Left lobe of liver (tissue), 2 donors: ENCODE data around the gene TPCN2. TPM values are rescaled to one million over a fixed set of nuclear protein-coding genes. Genes with fewer than 3 reads are reported as not detected.

ENCODE experiments used
- ATAC-seq: fragments of 200-7000 bp; cut with Tn5 transposase; one replicate; pipeline ENCODE4 v1.9.1; 2020; ENCODE audit warnings: mild to moderate bottlenecking, moderate library complexity
- DNase-seq: peaks from one replicate; pipeline ENCODE4 v3.0.0-alpha.2; 2020; ENCODE audit warnings: low spot score
- total RNA-seq: library from RNA; stranded (reverse); gene quantifications from one replicate; pipeline ENCODE4 v1.2.1, GENCODE V29; 2021
- donor health status: DM: no; HTN: no; CAD: no; lungs with moderate emphysema.
- donor health status: DM: no; HTN: yes; CAD: no.

TPCN2 gene
- total RNA-seq, 1 donor from 2014 or later = 35.0 TPM

DNA sequence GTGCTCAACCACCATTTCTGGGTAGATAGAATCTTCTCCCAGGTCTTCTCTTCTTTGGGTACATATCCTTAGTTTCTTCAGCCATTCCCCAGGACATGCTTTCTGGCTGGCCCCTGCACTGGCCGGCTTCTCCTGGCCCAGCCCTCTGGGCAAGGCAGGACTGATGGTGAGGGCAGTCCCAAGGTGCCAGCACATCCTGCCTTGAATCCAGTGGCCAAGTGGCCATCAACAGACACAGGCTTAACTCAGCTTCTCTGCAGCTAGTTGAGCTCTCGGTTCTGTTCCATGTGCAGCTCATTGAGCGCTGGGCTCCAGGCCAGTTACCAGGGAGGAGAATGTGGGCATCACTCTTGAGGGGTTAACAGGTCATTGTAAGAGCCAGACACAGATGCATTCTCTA is 124.6 kb downstream of the TPCN2 start:
- no peak for DNase-seq

DNA sequence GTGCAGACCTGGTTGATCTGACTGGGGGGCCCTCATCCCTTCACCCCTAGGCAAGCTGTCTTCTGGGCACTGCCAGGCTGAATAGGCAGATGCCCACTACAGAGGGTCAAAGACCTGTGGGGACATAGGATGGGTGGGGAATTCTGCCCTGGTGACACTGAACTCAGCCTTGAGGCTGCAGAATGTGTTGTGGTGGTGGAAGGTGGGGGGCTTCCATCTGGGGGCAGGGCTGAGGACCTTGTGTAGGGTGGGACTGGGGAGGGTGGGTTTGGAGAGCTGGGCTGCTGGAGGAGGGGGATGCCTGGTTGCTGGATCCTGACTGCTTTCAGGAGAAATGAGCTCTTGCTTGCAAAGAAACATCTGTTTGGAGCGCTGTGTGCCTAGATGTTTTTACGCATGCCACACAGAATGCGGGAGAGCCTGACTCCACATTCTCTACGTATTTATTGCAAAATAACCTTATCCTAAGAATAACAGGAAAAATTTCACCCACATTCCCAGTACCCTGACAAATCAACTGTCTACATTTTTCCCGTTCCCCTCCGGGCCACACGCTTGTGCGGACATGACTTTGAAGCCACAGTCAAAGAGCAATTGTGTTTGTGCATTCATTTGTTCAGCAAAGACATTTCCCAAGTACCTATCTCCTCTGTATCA is 125.3 kb downstream of the TPCN2 start:
- DNase-seq (no peak), ATAC-seq (no peak)

More for the DNA sequence above, 124.6 kb downstream of the TPCN2 start:
- ATAC-seq = no peak

DNA sequence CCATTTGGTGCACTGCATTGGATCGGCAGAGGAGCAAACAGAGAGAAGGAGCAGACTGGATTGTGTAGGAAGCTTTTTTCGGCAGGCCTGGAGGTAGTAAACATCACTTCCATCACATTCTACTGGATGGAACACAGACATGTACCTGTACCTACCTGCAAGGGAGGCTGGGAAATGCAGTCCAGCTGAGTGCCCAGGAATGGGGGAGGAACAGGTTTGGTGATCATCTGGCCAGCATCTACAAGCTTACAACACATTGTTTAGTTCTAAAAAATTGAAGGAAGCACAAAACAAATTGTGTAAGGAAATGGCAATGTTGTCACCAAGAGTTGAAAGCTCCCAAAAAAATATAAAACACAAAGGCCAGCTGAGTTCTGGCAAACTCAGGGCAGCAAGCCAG is 126.1 kb downstream of the TPCN2 start:
- no peak for ATAC-seq
- DNase-seq = no peak

DNA sequence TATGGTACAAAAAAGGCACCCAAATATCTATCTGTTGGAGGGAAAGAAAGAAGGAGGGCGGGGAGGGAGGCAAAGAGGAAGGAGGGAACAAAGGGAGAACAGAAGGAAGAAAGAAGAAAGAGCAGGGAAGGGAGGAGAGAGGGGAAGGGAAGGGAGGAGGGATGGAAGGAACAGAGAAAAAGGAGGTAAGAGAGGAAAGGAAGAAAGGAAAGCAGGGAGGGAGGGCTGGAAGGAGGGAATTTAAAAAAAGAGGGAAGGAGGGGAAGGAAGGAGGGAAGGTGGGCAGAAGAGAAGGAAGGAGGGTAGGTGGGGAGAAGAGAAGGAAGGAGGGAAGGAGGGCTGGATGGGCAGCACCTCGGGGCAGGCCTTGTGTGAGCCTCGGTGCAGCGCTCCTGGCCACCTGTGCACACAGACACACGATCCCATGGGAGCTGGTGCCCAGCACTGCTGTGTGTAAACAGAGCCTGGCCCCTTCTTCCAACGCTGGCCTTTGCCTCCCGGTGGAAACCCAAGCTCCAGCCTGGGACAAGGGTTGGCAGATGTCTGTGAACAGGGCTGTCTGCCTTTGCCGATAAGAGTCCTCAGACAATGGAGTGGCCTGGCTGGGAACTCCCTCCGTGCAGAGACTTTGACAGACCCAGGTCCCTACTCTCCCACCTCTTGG is 130.2 kb downstream of the TPCN2 start:
- ATAC-seq (no peak), DNase-seq (no peak)

DNA sequence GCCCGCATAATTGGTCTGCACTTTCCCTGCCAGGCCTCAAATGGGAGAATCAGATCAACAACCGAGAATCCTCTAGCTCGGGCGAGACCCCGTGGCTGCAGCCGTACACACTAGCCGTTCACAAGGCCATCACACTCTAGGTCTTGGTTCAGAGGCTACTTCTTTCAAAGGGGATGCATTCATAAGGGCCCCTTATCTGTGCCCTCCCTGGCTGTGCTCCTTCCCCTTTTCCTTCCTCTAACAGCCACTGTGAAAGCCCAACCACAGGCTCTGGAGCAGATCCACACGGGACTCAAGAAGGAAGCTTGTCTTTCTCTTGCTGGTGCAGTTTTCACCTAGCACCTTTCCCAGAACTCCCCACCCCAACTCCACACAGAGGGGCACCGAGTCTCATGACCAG is 131.5 kb downstream of the TPCN2 start:
- DNase-seq (no peak), ATAC-seq (no peak)

DNA sequence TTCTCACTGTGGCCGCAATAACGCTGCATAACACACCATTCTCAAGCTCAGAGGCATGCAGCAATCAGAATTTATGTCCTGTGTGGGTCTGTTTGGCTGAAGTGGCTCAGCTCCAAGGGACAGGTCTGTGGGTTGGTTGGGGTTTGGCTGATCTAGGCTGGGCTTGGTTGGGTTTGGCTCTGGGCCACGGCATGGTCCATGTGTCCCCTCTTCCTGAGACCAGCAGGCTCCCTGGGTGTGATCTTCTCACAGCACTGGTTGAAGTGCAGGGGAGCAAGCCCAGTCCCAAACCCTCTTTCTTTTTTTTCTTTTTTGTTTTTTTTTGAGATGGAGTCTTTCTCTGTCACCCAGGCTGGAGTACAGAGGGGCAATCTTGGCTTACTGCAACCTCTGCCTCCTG is 132.0 kb downstream of the TPCN2 start:
- DNase-seq = no peak
- ATAC-seq = no peak

DNA sequence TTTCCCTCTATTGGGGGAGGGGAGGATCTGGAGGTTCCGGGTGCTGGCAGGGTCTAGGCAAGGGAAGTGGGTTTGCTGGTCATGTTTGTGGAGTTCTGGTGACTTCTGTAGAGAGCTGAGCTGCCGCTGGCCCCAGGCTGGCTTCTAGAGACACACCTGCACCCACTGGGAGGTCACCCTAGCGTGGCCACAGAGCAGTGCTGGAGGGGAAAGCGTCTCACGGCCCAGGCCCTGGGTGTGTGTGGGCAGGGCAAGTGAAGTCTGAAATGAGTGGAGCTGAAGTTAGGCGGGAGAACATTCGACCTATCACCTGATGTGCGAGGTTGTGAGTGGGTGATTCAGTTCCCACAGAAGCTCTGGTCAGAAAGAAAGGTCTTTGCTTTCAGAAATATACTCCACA is 134.9 kb downstream of the TPCN2 start:
- DNase-seq = no peak
- ATAC-seq = no peak

Other genes with a start within 250 kb of the TPCN2 start
- gene CPT1A, start 207.0 kb upstream of the TPCN2 start, total RNA-seq = 56.6 TPM
- 23.4 TPM for gene MRPL21, start 145.1 kb upstream of the TPCN2 start, total RNA-seq
- 14.8 TPM for gene IGHMBP2, start 145.0 kb upstream of the TPCN2 start, total RNA-seq
- not detected for gene MRGPRD, start 67.9 kb upstream of the TPCN2 start, total RNA-seq
- 3.4 TPM for gene MRGPRF, start 35.7 kb upstream of the TPCN2 start, total RNA-seq
- not detected for gene SMIM38, start 107.0 kb downstream of the TPCN2 start, total RNA-seq
- 0.78 TPM for gene MYEOV, start 245.2 kb downstream of the TPCN2 start, total RNA-seq